HG03469 (cell line): Measurements from ENCODE around the gene GRID2.

Experiments
- ATAC-seq: cut with Tn5 transposase; IDR thresholded peaks from one replicate; pipeline ENCODE4 v1.9.1; 2021; ENCODE audit warnings: mild to moderate bottlenecking, moderate library complexity, moderate number of reproducible peaks; ENCODE audit not compliant: unreplicated experiment

Gene GRID2

GRCh38 chr4:93178279-93178678 is 874.5 kb downstream of the GRID2 start:
- no peak for ATAC-seq

- ATAC-seq, result no peak
Measured at GRCh38 chr4:93179044-93179443, 875.3 kb downstream of the GRID2 start.

GRCh38 chr4:93182722-93183121 is 879.0 kb downstream of the GRID2 start:
- ATAC-seq, result no peak

GRCh38 chr4:93183576-93183975 is 879.8 kb downstream of the GRID2 start:
- ATAC-seq, result no peak

- ATAC-seq, result no peak
Measured at GRCh38 chr4:93184053-93184452, 880.3 kb downstream of the GRID2 start.

- no peak for ATAC-seq
Measured at GRCh38 chr4:93186846-93187245, 883.1 kb downstream of the GRID2 start.

GRCh38 chr4:93187466-93187865 is 883.7 kb downstream of the GRID2 start:
- no peak for ATAC-seq

- no peak for ATAC-seq
Measured at GRCh38 chr4:93187892-93188291, 884.1 kb downstream of the GRID2 start.

GRCh38 chr4:93199492-93199891 is 895.7 kb downstream of the GRID2 start:
- no peak for ATAC-seq

GRCh38 chr4:93201471-93202096 is 897.8 kb downstream of the GRID2 start:
- ATAC-seq, result no peak

- no peak for ATAC-seq
Measured at GRCh38 chr4:93203708-93204107, 899.9 kb downstream of the GRID2 start.

GRCh38 chr4:93212250-93212649 is 908.5 kb downstream of the GRID2 start:
- no peak for ATAC-seq

GRCh38 chr4:93216646-93217045 is 912.9 kb downstream of the GRID2 start:
- ATAC-seq, result no peak

- no peak for ATAC-seq
Measured at GRCh38 chr4:93217431-93217830, 913.7 kb downstream of the GRID2 start.

GRCh38 chr4:93221771-93222170 is 918.0 kb downstream of the GRID2 start:
- no peak for ATAC-seq

- no peak for ATAC-seq
Measured at GRCh38 chr4:93228021-93228420, 924.3 kb downstream of the GRID2 start.

GRCh38 chr4:93232883-93233282 is 929.1 kb downstream of the GRID2 start:
- no peak for ATAC-seq

GRCh38 chr4:93237521-93237920 is 933.8 kb downstream of the GRID2 start:
- ATAC-seq, result no peak

GRCh38 chr4:93243262-93243661 is 939.5 kb downstream of the GRID2 start:
- no peak for ATAC-seq

GRCh38 chr4:93261207-93261606 is 957.4 kb downstream of the GRID2 start:
- ATAC-seq, result no peak

GRCh38 chr4:93263166-93263565 is 959.4 kb downstream of the GRID2 start:
- ATAC-seq, result no peak

GRCh38 chr4:93267747-93268146 is 964.0 kb downstream of the GRID2 start:
- ATAC-seq, result no peak

GRCh38 chr4:93285346-93285745 is 981.6 kb downstream of the GRID2 start:
- no peak for ATAC-seq
